Neural cell (in vitro differentiated cells): ENCODE measurements around the gene TMED7. TPM values are rescaled to one million over a fixed set of nuclear protein-coding genes. Genes with fewer than 3 reads are reported as not detected.

Source experiments
- H2AFZ ChIP-seq: fragments of 200-600, 300-800 bp; sonication (generic), shearing (Covaris generic); 2 replicates; pipeline ENCODE4 v1.6.0; 2014; ENCODE audit warnings: low read depth, mild to moderate bottlenecking, antibody characterized with exemption, low read length, moderate library complexity
- H3F3A ChIP-seq: fragments of 200-600 bp; shearing (Covaris generic); 2 replicates; pipeline ENCODE4 v1.6.1; 2016; ENCODE audit warnings: mild to moderate bottlenecking, moderate library complexity, mixed read lengths, antibody characterized with exemption, low read length; ENCODE audit not compliant: insufficient read depth, poor library complexity, severe bottlenecking
- H3K27ac ChIP-seq: fragments of 200-600, 300-800 bp; sonication (generic), shearing (Covaris generic); 2 replicates; pipeline ENCODE4 v1.5.1; 2014; ENCODE audit warnings: mild to moderate bottlenecking, low read length, moderate library complexity
- H3K27me3 ChIP-seq: fragments of 300-800, 200-600 bp; sonication (generic), shearing (Covaris generic); 2 replicates; pipeline ENCODE4 v1.6.0; 2014; ENCODE audit warnings: mild to moderate bottlenecking, low read depth, low read length, moderate library complexity; ENCODE audit not compliant: insufficient read depth
- H3K36me3 ChIP-seq: fragments of 300-800, 200-600 bp; sonication (generic), shearing (Covaris generic); 2 replicates; pipeline ENCODE4 v1.5.1; 2014; ENCODE audit warnings: mild to moderate bottlenecking, antibody characterized with exemption, low read length, moderate library complexity; ENCODE audit not compliant: insufficient read depth
- H3K4me2 ChIP-seq: fragments of 300-800, 200-600 bp; sonication (generic), shearing (Covaris generic); 2 replicates; pipeline ENCODE4 v1.6.0; 2014; ENCODE audit warnings: mild to moderate bottlenecking, low read length
- H3K4me3 ChIP-seq: fragments of 300-800, 200-600 bp; sonication (generic), shearing (Covaris generic); 2 replicates; pipeline ENCODE4 v1.5.1; 2014; ENCODE audit warnings: mild to moderate bottlenecking, low read length, moderate library complexity
- H3K79me2 ChIP-seq: fragments of 200-600 bp; shearing (Covaris generic); replicated peaks from 2 replicates; pipeline ENCODE4 v1.6.0; 2014; ENCODE audit warnings: mild to moderate bottlenecking, low read length, moderate library complexity; ENCODE audit not compliant: insufficient read depth
- H3K9ac ChIP-seq: fragments of 300-800, 200-600 bp; sonication (generic), shearing (Covaris generic); 2 replicates; pipeline ENCODE4 v1.6.1; 2016; ENCODE audit warnings: mild to moderate bottlenecking, low read length, mixed read lengths
- H3K9me2 ChIP-seq: fragments of 200-600 bp; shearing (Covaris generic); 2 replicates; pipeline ENCODE4 v1.6.1; 2016; ENCODE audit warnings: mild to moderate bottlenecking, low read length, mixed read lengths; ENCODE audit not compliant: insufficient read depth
- H3K9me3 ChIP-seq: fragments of 200-600, 300-800 bp; sonication (generic), shearing (Covaris generic); 2 replicates; pipeline ENCODE4 v1.6.1; 2016; ENCODE audit warnings: mild to moderate bottlenecking, mixed run types, low read length, moderate library complexity, mixed read lengths
- H4K20me1 ChIP-seq: fragments of 200-600 bp; shearing (Covaris generic); 2 replicates; pipeline ENCODE4 v1.6.1; 2016; ENCODE audit warnings: mild to moderate bottlenecking, mixed run types; ENCODE audit not compliant: insufficient read depth
- EP300 ChIP-seq: fragments of 450-650 bp; conservative IDR thresholded peaks from 2 replicates; pipeline ENCODE4 v1.6.1; 2014; ENCODE audit warnings: antibody characterized with exemption, mild to moderate bottlenecking, moderate library complexity; ENCODE audit not compliant: poor library complexity, severe bottlenecking
- EZH2 ChIP-seq: fragments of 200-600, 300-800 bp; shearing (Covaris generic), sonication (generic); IDR thresholded peaks from 2 replicates; pipeline ENCODE4 v1.6.1; 2014; ENCODE audit warnings: antibody characterized with exemption, low read length, borderline replicate concordance, mild to moderate bottlenecking; ENCODE audit not compliant: insufficient read depth, poor library complexity, severe bottlenecking
- MXI1 ChIP-seq: fragments of 450-650 bp; conservative IDR thresholded peaks from 2 replicates; pipeline ENCODE4 v1.6.1; 2014; ENCODE audit warnings: antibody characterized with exemption, mild to moderate bottlenecking; ENCODE audit not compliant: poor library complexity, severe bottlenecking
- POLR2AphosphoS5 ChIP-seq: IDR thresholded peaks from 2 replicates; pipeline ENCODE4 v1.6.1; 2012
- RAD21 ChIP-seq: fragments of 450-650 bp; conservative IDR thresholded peaks from 2 replicates; pipeline ENCODE4 v1.6.1; 2014; ENCODE audit warnings: antibody characterized with exemption, mild to moderate bottlenecking, moderate library complexity
- SMC3 ChIP-seq: fragments of 450-650 bp; conservative IDR thresholded peaks from 2 replicates; pipeline ENCODE4 v1.6.1; 2014; ENCODE audit warnings: antibody characterized with exemption, mild to moderate bottlenecking, moderate library complexity; ENCODE audit not compliant: poor library complexity
- TAF1 ChIP-seq: IDR thresholded peaks from 2 replicates; pipeline ENCODE4 v1.6.1; 2012; ENCODE audit warnings: low read depth
- polyA plus RNA-seq: library from polyadenylated mRNA; depleted of rRNA; stranded (reverse); fragments of >200 nt; gene quantifications from 2 replicates; pipeline ENCODE4 v1.2.3, GENCODE V29; 2014
- TF ChIP-seq, protein P1 (sequence below): IDR thresholded peaks from 2 replicates; pipeline ENCODE4 v1.6.1; 2012; ENCODE audit warnings: borderline replicate concordance
- TF ChIP-seq, protein P2 (sequence below): fragments of 450-650 bp; IDR thresholded peaks from 2 replicates; pipeline ENCODE4 v1.5.1; 2014; ENCODE audit warnings: antibody characterized with exemption, mild to moderate bottlenecking, moderate library complexity; ENCODE audit not compliant: poor library complexity, severe bottlenecking

Gene TMED7
- polyA plus RNA-seq, 1 donor from 2014 or later = 74.3 TPM

DNA sequence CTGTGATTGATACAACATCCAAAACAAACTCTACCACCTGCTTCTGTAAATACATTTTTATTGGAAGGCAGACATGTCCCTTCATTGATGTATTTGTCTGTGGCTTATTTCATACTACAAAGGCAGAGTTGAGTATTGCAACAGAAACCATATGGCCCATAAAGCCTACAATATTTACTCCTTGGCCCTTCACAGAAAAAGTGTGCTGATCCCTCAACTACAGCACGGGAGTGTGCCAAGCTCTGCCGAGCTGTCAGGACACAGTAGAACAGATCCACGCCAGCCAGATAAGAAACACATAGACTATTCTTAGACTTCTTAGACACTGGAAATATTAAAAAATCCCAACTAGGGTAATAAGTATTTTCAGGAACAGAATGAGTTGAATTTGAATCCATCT is 36.8 kb downstream of the TMED7 start:
- no peaks in the 10 kb centered on the region for H4K20me1 ChIP-seq
- H3F3A ChIP-seq = no peaks in the 10 kb centered on the region
- TF ChIP-seq EP300 (no peak), TAF1 (no peak)
- TF ChIP-seq, protein P1, sequence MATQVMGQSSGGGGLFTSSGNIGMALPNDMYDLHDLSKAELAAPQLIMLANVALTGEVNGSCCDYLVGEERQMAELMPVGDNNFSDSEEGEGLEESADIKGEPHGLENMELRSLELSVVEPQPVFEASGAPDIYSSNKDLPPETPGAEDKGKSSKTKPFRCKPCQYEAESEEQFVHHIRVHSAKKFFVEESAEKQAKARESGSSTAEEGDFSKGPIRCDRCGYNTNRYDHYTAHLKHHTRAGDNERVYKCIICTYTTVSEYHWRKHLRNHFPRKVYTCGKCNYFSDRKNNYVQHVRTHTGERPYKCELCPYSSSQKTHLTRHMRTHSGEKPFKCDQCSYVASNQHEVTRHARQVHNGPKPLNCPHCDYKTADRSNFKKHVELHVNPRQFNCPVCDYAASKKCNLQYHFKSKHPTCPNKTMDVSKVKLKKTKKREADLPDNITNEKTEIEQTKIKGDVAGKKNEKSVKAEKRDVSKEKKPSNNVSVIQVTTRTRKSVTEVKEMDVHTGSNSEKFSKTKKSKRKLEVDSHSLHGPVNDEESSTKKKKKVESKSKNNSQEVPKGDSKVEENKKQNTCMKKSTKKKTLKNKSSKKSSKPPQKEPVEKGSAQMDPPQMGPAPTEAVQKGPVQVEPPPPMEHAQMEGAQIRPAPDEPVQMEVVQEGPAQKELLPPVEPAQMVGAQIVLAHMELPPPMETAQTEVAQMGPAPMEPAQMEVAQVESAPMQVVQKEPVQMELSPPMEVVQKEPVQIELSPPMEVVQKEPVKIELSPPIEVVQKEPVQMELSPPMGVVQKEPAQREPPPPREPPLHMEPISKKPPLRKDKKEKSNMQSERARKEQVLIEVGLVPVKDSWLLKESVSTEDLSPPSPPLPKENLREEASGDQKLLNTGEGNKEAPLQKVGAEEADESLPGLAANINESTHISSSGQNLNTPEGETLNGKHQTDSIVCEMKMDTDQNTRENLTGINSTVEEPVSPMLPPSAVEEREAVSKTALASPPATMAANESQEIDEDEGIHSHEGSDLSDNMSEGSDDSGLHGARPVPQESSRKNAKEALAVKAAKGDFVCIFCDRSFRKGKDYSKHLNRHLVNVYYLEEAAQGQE = no peak
- H3K9me3 ChIP-seq = no peaks in the 10 kb centered on the region
- no peak overlapping the region for H3K27ac ChIP-seq
- no peak overlapping the region for H3K9ac ChIP-seq
- H3K27me3 ChIP-seq = no peaks in the 10 kb centered on the region
- no peak overlapping the region for H2AFZ ChIP-seq
- no peak overlapping the region for H3K4me2 ChIP-seq
- H3K4me3 ChIP-seq = no peak overlapping the region
- H3K36me3 ChIP-seq = no peaks in the 10 kb centered on the region
- H3K9me2 ChIP-seq = no peaks in the 10 kb centered on the region
- H3K79me2 ChIP-seq = no peaks in the 10 kb centered on the region

DNA sequence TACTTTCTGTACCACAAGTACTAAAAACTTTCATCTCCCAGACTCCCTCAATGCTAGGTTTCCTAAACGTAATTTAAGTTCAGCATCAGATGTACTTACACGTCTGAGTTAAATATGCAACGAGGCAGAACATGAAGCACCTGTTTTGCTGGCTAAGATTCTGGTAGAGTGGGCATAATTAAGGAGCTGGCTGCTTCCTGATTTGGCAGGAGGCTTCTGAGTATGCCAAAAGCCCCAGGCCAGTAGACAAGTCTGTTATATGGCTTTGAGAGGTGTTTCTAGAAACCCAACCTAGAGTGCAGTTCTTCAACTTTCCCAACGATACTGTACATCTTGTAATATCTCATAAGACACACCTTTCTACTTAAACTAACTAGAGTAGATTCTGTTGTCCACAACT is 37.2 kb downstream of the TMED7 start:
- Histone ChIP-seq H3K27me3 (no peaks in the 10 kb centered on the region), H3K4me2 (no peak overlapping the region), H3K9me2 (no peaks in the 10 kb centered on the region), H3K27ac (no peak overlapping the region), H3F3A (no peaks in the 10 kb centered on the region), H3K9ac (no peak overlapping the region), H3K4me3 (no peak overlapping the region), H4K20me1 (no peaks in the 10 kb centered on the region), H3K36me3 (no peaks in the 10 kb centered on the region), H3K9me3 (no peaks in the 10 kb centered on the region), H3K79me2 (no peaks in the 10 kb centered on the region), H2AFZ (no peak overlapping the region)
- TF ChIP-seq MXI1 (no peak), EZH2 (no peak), EP300 (no peak), POLR2AphosphoS5 (no peak), RAD21 (no peak), SMC3 (no peak), TAF1 (no peak)
- TF ChIP-seq, protein P1 = no peak
- TF ChIP-seq, protein P2, sequence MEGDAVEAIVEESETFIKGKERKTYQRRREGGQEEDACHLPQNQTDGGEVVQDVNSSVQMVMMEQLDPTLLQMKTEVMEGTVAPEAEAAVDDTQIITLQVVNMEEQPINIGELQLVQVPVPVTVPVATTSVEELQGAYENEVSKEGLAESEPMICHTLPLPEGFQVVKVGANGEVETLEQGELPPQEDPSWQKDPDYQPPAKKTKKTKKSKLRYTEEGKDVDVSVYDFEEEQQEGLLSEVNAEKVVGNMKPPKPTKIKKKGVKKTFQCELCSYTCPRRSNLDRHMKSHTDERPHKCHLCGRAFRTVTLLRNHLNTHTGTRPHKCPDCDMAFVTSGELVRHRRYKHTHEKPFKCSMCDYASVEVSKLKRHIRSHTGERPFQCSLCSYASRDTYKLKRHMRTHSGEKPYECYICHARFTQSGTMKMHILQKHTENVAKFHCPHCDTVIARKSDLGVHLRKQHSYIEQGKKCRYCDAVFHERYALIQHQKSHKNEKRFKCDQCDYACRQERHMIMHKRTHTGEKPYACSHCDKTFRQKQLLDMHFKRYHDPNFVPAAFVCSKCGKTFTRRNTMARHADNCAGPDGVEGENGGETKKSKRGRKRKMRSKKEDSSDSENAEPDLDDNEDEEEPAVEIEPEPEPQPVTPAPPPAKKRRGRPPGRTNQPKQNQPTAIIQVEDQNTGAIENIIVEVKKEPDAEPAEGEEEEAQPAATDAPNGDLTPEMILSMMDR = no peak
